Activated CD8-positive, alpha-beta T cell treated with anti-CD3 and anti-CD28 coated beads for 36 hours (primary cell): ENCODE data around the gene MCEE. TPM values are rescaled to one million over a fixed set of nuclear protein-coding genes. Genes with fewer than 3 reads are reported as not detected.

ENCODE experiments used
- ATAC-seq: fragments of 200-7000 bp; cut with Tn5 transposase; one replicate; pipeline ENCODE4 v1.10.0; 2021; ENCODE audit warnings: mild to moderate bottlenecking, moderate library complexity
- CTCF ChIA-PET: fragments of 350-600 bp; sonication (Branson Sonifier 250); formaldehyde crosslinking; loops from one replicate; lab custom pipeline; 2021; ENCODE audit warnings: antibody characterized with exemption; lab: Charles Lee
- POLR2A ChIA-PET: fragments of 350-600 bp; sonication (Branson Sonifier 250); formaldehyde crosslinking; loops from one replicate; lab custom pipeline; 2021; ENCODE audit warnings: antibody characterized with exemption; lab: Charles Lee
- DNase-seq: peaks from one replicate; pipeline ENCODE4 v3.0.0-alpha.2; 2020
- H3K27ac Mint-ChIP-seq: one replicate; pipeline ENCODE4 v1.8.0; 2021; ENCODE audit warnings: mild to moderate bottlenecking, mixed read lengths
- H3K27me3 Mint-ChIP-seq: one replicate; pipeline ENCODE4 v1.8.0; 2021; ENCODE audit warnings: mixed read lengths
- H3K36me3 Mint-ChIP-seq: one replicate; pipeline ENCODE4 v1.8.0; 2021; ENCODE audit warnings: low read depth, mixed read lengths
- H3K4me1 Mint-ChIP-seq: one replicate; pipeline ENCODE4 v1.8.0; 2021; ENCODE audit warnings: low read depth, mixed read lengths
- H3K4me3 Mint-ChIP-seq: one replicate; pipeline ENCODE4 v1.8.0; 2021; ENCODE audit warnings: mild to moderate bottlenecking, moderate library complexity, mixed read lengths
- H3K9me3 Mint-ChIP-seq: one replicate; pipeline ENCODE4 v1.8.0; 2021; ENCODE audit warnings: mixed read lengths
- CTCF ChIP-seq: fragments of 200-600 bp; IDR thresholded peaks from one replicate; pipeline ENCODE4 v1.8.0; 2022; ENCODE audit warnings: antibody characterized with exemption, mild to moderate bottlenecking
- intact Hi-C: fragments of 100-400 bp; cut with micrococcal nuclease; formaldehyde crosslinking; loops from one replicate; pipeline ENCODE4 v1.10.0; 2022
- total RNA-seq, 2 experiments: library from RNA; stranded (reverse); gene quantifications; one replicate each; pipeline ENCODE4 v1.2.3, GENCODE V29; 2021

MCEE gene
- total RNA-seq, 2 experiments from 2014 or later = 13.8 to 14.0 TPM

GRCh38 chr2:71071681-71072398 lies 58.2 kb downstream of the MCEE start:
- POLR2A ChIA-PET = interaction anchor here (0.7 to 2.5 kb wide), 3 partner anchors 10 to 260 kb away, joined by 3 to 17 read pairs (median 14); partner anchors contain the start of genes MCEE, MPHOSPH10 and ZNF638
- peak; percentile 31 for ATAC-seq

DNA sequence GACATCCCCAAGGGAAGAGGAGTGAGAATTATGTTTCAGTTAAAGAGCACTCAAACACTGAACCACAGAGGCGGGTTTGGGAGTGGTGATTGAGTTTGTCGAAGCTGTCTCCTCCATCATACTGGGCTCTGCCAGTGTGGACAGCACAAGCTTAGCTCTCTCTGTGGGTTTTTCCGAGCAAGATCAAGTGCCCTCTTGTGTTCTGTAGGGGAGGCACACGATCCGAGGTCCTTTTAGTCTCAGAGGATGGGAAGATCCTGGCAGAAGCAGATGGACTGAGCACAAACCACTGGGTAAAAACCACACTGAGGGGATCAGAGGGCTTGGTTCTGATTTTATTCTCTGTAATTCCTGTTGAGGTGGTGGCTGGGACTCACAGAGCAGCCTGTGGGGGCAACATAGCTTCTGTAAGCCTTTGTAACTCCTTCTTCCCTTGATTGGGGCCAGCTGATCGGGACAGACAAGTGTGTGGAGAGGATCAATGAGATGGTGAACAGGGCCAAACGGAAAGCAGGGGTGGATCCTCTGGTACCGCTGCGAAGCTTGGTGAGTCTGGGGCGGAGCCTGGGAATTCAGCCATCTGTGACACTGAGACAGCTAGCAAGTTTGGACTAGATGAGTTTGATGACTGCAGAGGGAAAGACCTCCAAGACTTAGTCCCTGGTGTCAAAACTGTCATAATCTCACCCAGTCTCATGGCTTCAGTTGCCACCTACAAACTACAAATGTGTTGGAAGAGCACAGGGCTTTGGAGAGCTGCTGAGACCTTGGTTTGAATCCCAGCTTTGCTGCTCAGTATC lies 59.5 kb downstream of the MCEE start:
- ChIA-PET CTCF (interaction anchor here (0.8 to 7.4 kb wide), 10 partner anchors 12 to 229 kb away, joined by 3 to 71 read pairs (median 4); partner anchors contain the start of genes MCEE and MPHOSPH10), POLR2A (interaction anchor here (2.0 to 2.5 kb wide), 3 partner anchors 11 to 59 kb away, joined by 8 to 17 read pairs (median 14); partner anchors contain the start of genes MCEE and MPHOSPH10)
- no peak for TF ChIP-seq CTCF
- Mint-ChIP-seq H3K27me3 (no peaks in the 10 kb centered on the region), H3K9me3 (no peaks in the 10 kb centered on the region), H3K27ac (no peak overlapping the region), H3K4me1 (peaks cover 54% of the 10 kb centered on the region), H3K36me3 (peaks cover 16% of the 10 kb centered on the region), H3K4me3 (peak overlapping the region; percentile 2)
- ATAC-seq (no peak), DNase-seq (no peak)
- intact Hi-C loops = no loop called here

More at GRCh38 chr2:71071681-71072398, 58.2 kb downstream of the MCEE start:
- no peak for TF ChIP-seq CTCF
- H3K9me3 Mint-ChIP-seq = no peaks in the 10 kb centered on the region
- peak overlapping the region; percentile 83 for H3K27ac Mint-ChIP-seq
- intact Hi-C loops = no loop called here
- H3K27me3 Mint-ChIP-seq = no peaks in the 10 kb centered on the region
- peaks cover 17% of the 10 kb centered on the region for H3K36me3 Mint-ChIP-seq
- H3K4me3 Mint-ChIP-seq = peak overlapping the region; percentile 57
- DNase-seq = peak; percentile 74
- CTCF ChIA-PET = interaction anchor here (0.6 to 7.4 kb wide), 13 partner anchors 11 to 227 kb away, joined by 3 to 71 read pairs (median 3); partner anchors contain the start of genes MCEE, MPHOSPH10 and PAIP2B
- peaks cover 51% of the 10 kb centered on the region for H3K4me1 Mint-ChIP-seq

- no peak for TF ChIP-seq CTCF
- peak overlapping the region; percentile 98 for H3K27ac Mint-ChIP-seq
- H3K4me1 Mint-ChIP-seq = peaks cover 54% of the 10 kb centered on the region
- DNase-seq (no peak), ATAC-seq (no peak)
- ChIA-PET POLR2A (interaction anchor here (0.7 to 2.5 kb wide), 6 partner anchors 13 to 260 kb away, joined by 3 to 21 read pairs (median 6); partner anchors contain the start of genes MCEE and MPHOSPH10), CTCF (interaction anchor here (2.3 to 7.4 kb wide), 4 partner anchors 14 to 61 kb away, joined by 11 to 71 read pairs (median 13); partner anchors contain the start of genes MCEE and MPHOSPH10)
- peaks cover 14% of the 10 kb centered on the region for H3K36me3 Mint-ChIP-seq
- peak overlapping the region; percentile 87 for H3K4me3 Mint-ChIP-seq
- no peaks in the 10 kb centered on the region for H3K9me3 Mint-ChIP-seq
- H3K27me3 Mint-ChIP-seq = no peaks in the 10 kb centered on the region
- intact Hi-C loops = no loop called here
Observed at GRCh38 chr2:71069376-71069775, 60.7 kb downstream of the MCEE start.

GRCh38 chr2:71068218-71069035 lies 61.6 kb downstream of the MCEE start, which contains the start of gene NAGK:
NAGK (plus strand) TSS chr2:71068648; CDS start chr2:71068684, 36 bp downstream.
- Mint-ChIP-seq H3K36me3 (peaks cover 4% of the 10 kb centered on the region), H3K4me3 (peak within 1 kb of the TSS; percentile 87), H3K27me3 (no peaks in the 10 kb centered on the region), H3K27ac (peak within 1 kb of the TSS; percentile 98), H3K4me1 (peaks cover 48% of the 10 kb centered on the region), H3K9me3 (no peaks in the 10 kb centered on the region)
- DNase-seq (peak; percentile 96), ATAC-seq (peak; percentile 84)
- CTCF ChIA-PET = interaction anchor here (0.7 to 7.4 kb wide), 9 partner anchors 21 to 278 kb away, joined by 3 to 71 read pairs (median 3); partner anchors contain the start of genes FIGLA, MCEE, MPHOSPH10 and PAIP2B
- TF ChIP-seq CTCF = no peak
- intact Hi-C loops = loop anchor here (1.0 kb wide), 1 partner anchor 62 kb away; the partner anchor contains the start of genes MCEE and MPHOSPH10
- POLR2A ChIA-PET = interaction anchor here (0.7 to 2.2 kb wide), 14 partner anchors 8 to 261 kb away, joined by 3 to 21 read pairs (median 3); partner anchors contain the start of genes MCEE, MPHOSPH10 and PAIP2B
